ENCODE measurements around the gene JAKMIP2.

DNA sequence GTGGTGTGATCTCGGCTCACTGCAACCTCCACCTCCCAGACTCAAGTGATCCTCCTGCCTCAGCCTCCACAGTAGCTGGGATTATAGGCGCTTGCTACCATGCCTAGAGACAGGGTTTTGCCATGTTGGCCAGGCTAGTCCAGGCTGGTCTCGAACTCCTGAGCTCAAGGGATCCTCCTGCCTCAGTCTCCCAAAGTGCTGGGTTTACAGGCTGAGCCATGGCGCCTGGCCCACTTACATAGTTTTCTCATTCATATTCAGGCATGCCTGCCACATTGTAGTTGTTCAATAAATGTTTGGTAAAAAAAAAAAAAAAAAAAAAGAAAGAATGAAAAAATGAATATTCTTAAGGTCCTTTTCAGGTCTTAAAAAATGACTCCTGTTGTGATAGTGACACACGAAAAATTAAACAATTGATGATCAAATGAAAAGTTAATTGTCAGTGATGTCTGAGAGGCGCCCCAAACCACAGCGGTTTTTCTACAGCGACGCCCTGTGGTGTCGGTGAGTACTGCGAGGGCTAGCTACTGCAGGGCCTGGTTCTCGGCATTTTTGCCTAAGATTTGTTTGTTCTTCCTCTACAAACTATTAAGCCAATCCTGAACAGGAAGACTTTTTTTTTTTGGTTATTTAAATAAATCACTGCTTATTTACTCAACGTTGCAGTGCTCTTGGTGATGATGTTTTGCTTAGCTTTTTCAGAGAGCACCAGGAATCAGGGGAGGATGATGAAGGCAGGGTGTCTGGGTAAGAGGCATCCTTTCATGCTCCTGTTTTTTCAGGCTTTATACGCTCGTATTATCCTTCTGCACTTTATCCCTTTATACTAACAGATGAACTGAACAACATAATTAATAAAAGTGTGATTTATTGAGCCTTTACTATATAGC lies 205.6 kb downstream of the JAKMIP2 start:
- TF ChIP-seq POLR2A (IDR thresholded peaks at IDR 0.05; ENCODE audit: low read depth, low read length) (no peak), POLR2AphosphoS5 (IDR thresholded peaks at IDR 0.05; ENCODE audit: low read depth, low read length) (no peak), POU2F2 (IDR thresholded peaks at IDR 0.05; ENCODE audit: low read depth, low read length) (no peak), TAF1 (IDR thresholded peaks at IDR 0.05; ENCODE audit: low read depth, low read length) (no peak), SPI1 (IDR thresholded peaks at IDR 0.05; ENCODE audit: low read depth, low read length) (no peak), PAX5 (IDR thresholded peaks at IDR 0.05; ENCODE audit: insufficient read depth, low read length, severe bottlenecking) (no peak)

Data from GM12891 (cell line).